HEK293T (cell line): ENCODE data around the gene DEPDC1B.

Source experiments
- BHLHE40 ChIP-seq: fragments of 450-650 bp; IDR thresholded peaks from 2 replicates; pipeline ENCODE4 v1.6.1; 2016; ENCODE audit warnings: mild to moderate bottlenecking, moderate library complexity, borderline replicate concordance
- CTBP1 ChIP-seq: fragments of 450-650 bp; IDR thresholded peaks from 2 replicates; pipeline ENCODE4 v1.6.1; 2016; ENCODE audit warnings: borderline replicate concordance
- ELF4 ChIP-seq: fragments of 450-650 bp; IDR thresholded peaks from 2 replicates; pipeline ENCODE4 v1.6.1; 2017; ENCODE audit warnings: antibody characterized with exemption
- FOXA1 ChIP-seq: fragments of 450-650 bp; IDR thresholded peaks from 2 replicates; pipeline ENCODE4 v1.6.1; 2016; ENCODE audit warnings: mild to moderate bottlenecking
- FOXK2 ChIP-seq: fragments of 450-650 bp; IDR thresholded peaks from 2 replicates; pipeline ENCODE4 v1.6.1; 2016; ENCODE audit warnings: mild to moderate bottlenecking
- FOXM1 ChIP-seq: fragments of 450-650 bp; IDR thresholded peaks from 2 replicates; pipeline ENCODE4 v1.6.1; 2017; ENCODE audit warnings: mild to moderate bottlenecking, borderline replicate concordance
- HDGF ChIP-seq: fragments of 450-650 bp; IDR thresholded peaks from 2 replicates; pipeline ENCODE4 v1.6.1; 2017; ENCODE audit warnings: antibody characterized with exemption, borderline replicate concordance
- L3MBTL2 ChIP-seq: fragments of 450-650 bp; conservative IDR thresholded peaks from 2 replicates; pipeline ENCODE4 v1.6.1; 2016; ENCODE audit warnings: mild to moderate bottlenecking
- SP1 ChIP-seq: fragments of 450-650 bp; IDR thresholded peaks from 2 replicates; pipeline ENCODE4 v1.6.1; 2017

GRCh38 chr5:60744682-60745081, 44.7 kb upstream of the DEPDC1B start:
- TF ChIP-seq BHLHE40 = no peak
- no peak for TF ChIP-seq ELF4
- TF ChIP-seq FOXM1 = no peak
- no peak for TF ChIP-seq L3MBTL2
- TF ChIP-seq SP1 = no peak
- no peak for TF ChIP-seq FOXK2
- TF ChIP-seq FOXA1 = no peak
- no peak for TF ChIP-seq CTBP1
- no peak for TF ChIP-seq HDGF
